IMR-90 (cell line): ENCODE data around the gene NAA15. TPM values are rescaled to one million over a fixed set of nuclear protein-coding genes. Genes with fewer than 3 reads are reported as not detected.

Experiments
- ATAC-seq: fragments of 200-7000 bp; cut with Tn5 transposase; 2 replicates; pipeline ENCODE4 v1.9.1; 2020; ENCODE audit warnings: low read depth, mild to moderate bottlenecking, moderate library complexity
- BruUV-seq: library from RNA; stranded (reverse); fragments of 400-500 nt; replicated peaks from 2 replicates; lab custom pipeline; 2021; lab: Mats Ljungman, UMichigan
- CTCF ChIA-PET: fragments of 300-600 bp; formaldehyde crosslinking; extraction: SDS; loops from one replicate; lab custom pipeline; 2021; ENCODE audit warnings: antibody characterized with exemption; lab: Yijun Ruan, JAX
- POLR2A ChIA-PET: fragments of 300-600 bp; sonication (Branson Sonifier 250); formaldehyde crosslinking; loops from one replicate; lab custom pipeline; 2022; ENCODE audit warnings: antibody characterized with exemption; ENCODE audit not compliant: unreplicated experiment; lab: Charles Lee
- DNase-seq: peaks from one replicate; pipeline ENCODE4 v3.0.0; 2013
- H2AFZ ChIP-seq: replicated peaks from 2 replicates; pipeline ENCODE3; 2013; ENCODE audit warnings: low read length, mild to moderate bottlenecking; ENCODE audit not compliant: poor library complexity
- H2AK5ac ChIP-seq: 2 replicates; pipeline ENCODE4 v1.6.1; 2013; ENCODE audit warnings: low read depth, low read length, inconsistent platforms
- H2AK9ac ChIP-seq: replicated peaks from 2 replicates; pipeline ENCODE3; 2013; ENCODE audit warnings: mild to moderate bottlenecking, low read depth, low read length, moderate library complexity; ENCODE audit not compliant: poor library complexity
- H2BK120ac ChIP-seq: 2 replicates; pipeline ENCODE4 v1.6.1; 2013; ENCODE audit warnings: low read depth, low read length, inconsistent platforms
- H2BK15ac ChIP-seq: 3 replicates; pipeline ENCODE4 v1.6.1; 2013; ENCODE audit warnings: low read depth, low read length, inconsistent platforms
- H2BK20ac ChIP-seq: 2 replicates; pipeline ENCODE4 v1.6.1; 2013; ENCODE audit warnings: low read depth, mild to moderate bottlenecking, inconsistent platforms, low read length, moderate library complexity
- H2BK5ac ChIP-seq: 2 replicates; pipeline ENCODE4 v1.6.1; 2013; ENCODE audit warnings: mild to moderate bottlenecking, low read depth, low read length, inconsistent platforms; ENCODE audit not compliant: poor library complexity, severe bottlenecking
- H3K14ac ChIP-seq: replicated peaks from 2 replicates; pipeline ENCODE4 v1.6.1; 2013; ENCODE audit warnings: low read depth, low read length, inconsistent platforms
- H3K18ac ChIP-seq: 2 replicates; pipeline ENCODE4 v1.6.1; 2013; ENCODE audit warnings: low read depth, low read length, control low read depth
- H3K23ac ChIP-seq: 2 replicates; pipeline ENCODE4 v1.6.1; 2013; ENCODE audit warnings: low read depth, low read length, inconsistent platforms
- H3K27ac ChIP-seq: 2 replicates; pipeline ENCODE4 v1.5.1; 2013; ENCODE audit warnings: mild to moderate bottlenecking, control low read depth, low read length; ENCODE audit not compliant: insufficient read depth
- H3K27me3 ChIP-seq: 2 replicates; pipeline ENCODE4 v1.6.1; 2013; ENCODE audit warnings: low read length; ENCODE audit not compliant: control insufficient read depth, insufficient read depth
- H3K36me3 ChIP-seq: 2 replicates; pipeline ENCODE4 v1.6.1; 2013; ENCODE audit warnings: low read length, mixed read lengths; ENCODE audit not compliant: control insufficient read depth, insufficient read depth
- H3K4ac ChIP-seq: 2 replicates; pipeline ENCODE4 v1.6.1; 2013; ENCODE audit warnings: low read depth, low read length, inconsistent platforms
- H3K4me1 ChIP-seq: 2 replicates; pipeline ENCODE4 v1.6.1; 2013; ENCODE audit warnings: low read length, mixed read lengths; ENCODE audit not compliant: control insufficient read depth, insufficient read depth
- H3K4me2 ChIP-seq: 2 replicates; pipeline ENCODE4 v1.6.1; 2013; ENCODE audit warnings: low read depth, mild to moderate bottlenecking, control low read depth, low read length, moderate library complexity
- H3K4me3 ChIP-seq: 2 replicates; pipeline ENCODE4 v1.5.1; 2013; ENCODE audit warnings: low read depth, mild to moderate bottlenecking, control low read depth, low read length, moderate library complexity; ENCODE audit not compliant: insufficient read depth
- H3K56ac ChIP-seq: 2 replicates; pipeline ENCODE4 v1.6.1; 2013; ENCODE audit warnings: low read length, inconsistent platforms; ENCODE audit not compliant: insufficient read depth; ENCODE audit errors: extremely low read depth
- H3K79me1 ChIP-seq, 2 experiments: 2 replicates each; pipeline ENCODE4 v1.6.1; 2013; ENCODE audit warnings: low read length in 2 of 2, inconsistent platforms in 1 of 2, low read depth in 1 of 2
- H3K9ac ChIP-seq: 2 replicates; pipeline ENCODE4 v1.6.1; 2013; ENCODE audit warnings: low read depth, low read length, control low read depth
- H3K9me1 ChIP-seq: 2 replicates; pipeline ENCODE4 v1.6.1; 2013; ENCODE audit warnings: low read length, inconsistent platforms; ENCODE audit not compliant: insufficient read depth
- H3K9me3 ChIP-seq: 2 replicates; pipeline ENCODE4 v1.6.1; 2013; ENCODE audit warnings: low read length; ENCODE audit not compliant: control insufficient read depth, insufficient read depth
- H4K20me1 ChIP-seq: 2 replicates; pipeline ENCODE4 v1.6.1; 2013; ENCODE audit warnings: low read length, inconsistent platforms; ENCODE audit not compliant: insufficient read depth
- H4K5ac ChIP-seq: 2 replicates; pipeline ENCODE4 v1.6.1; 2013; ENCODE audit warnings: mild to moderate bottlenecking, low read depth, low read length, control low read depth
- H4K8ac ChIP-seq, 2 experiments: 2 replicates each; pipeline ENCODE4 v1.6.1; 2013; ENCODE audit warnings: low read depth in 2 of 2, low read length in 2 of 2, control low read depth in 1 of 2, inconsistent platforms in 1 of 2
- H4K91ac ChIP-seq: 2 replicates; pipeline ENCODE4 v1.6.1; 2013; ENCODE audit warnings: low read depth, low read length, inconsistent platforms; ENCODE audit not compliant: insufficient read depth
- CTCF ChIP-seq: conservative IDR thresholded peaks from 2 replicates; pipeline ENCODE4 v1.5.1; 2012; ENCODE audit warnings: mild to moderate bottlenecking, low read depth, low read length, improper control_type of control experiment
- MAFK ChIP-seq: IDR thresholded peaks from 2 replicates; pipeline ENCODE4 v1.6.1; 2012; ENCODE audit warnings: low read depth, low read length, improper control_type of control experiment
- MXI1 ChIP-seq: IDR thresholded peaks from 2 replicates; pipeline ENCODE4 v1.6.1; 2012; ENCODE audit warnings: low read depth, mild to moderate bottlenecking, low read length, moderate library complexity, borderline replicate concordance
- WGBS, 2 experiments: methylation state at CpG; one replicate each; pipeline versions ENCODE4 v1.1.5 to v1.1.7; 2013; ENCODE audit warnings: missing lambda C conversion rate in 2 of 2; ENCODE audit not compliant: insufficient read length in 1 of 2; ENCODE audit errors: extremely low coverage in 2 of 2; 5-methylcytosine and 5-hydroxymethylcytosine counted together
- dilution Hi-C: fragments of 300-500 bp; cut with HindIII; formaldehyde crosslinking; loops from one replicate; pipeline ENCODE4 v1.14.3; 2018; ENCODE audit warnings: low sequenced_read_pairs; ENCODE audit not compliant: unreplicated experiment
- in situ Hi-C: fragments of 300-500 bp; cut with MboI; formaldehyde crosslinking; loops from 3 replicates; pipeline ENCODE4 v1.14.3; 2019; ENCODE audit warnings: low sequenced_read_pairs, inconsistent platforms, mixed read lengths
- intact Hi-C: fragments of 100-400 bp; cut with micrococcal nuclease; formaldehyde crosslinking; loops from 2 replicates; pipeline ENCODE4 v1.10.0; 2022
- polyA plus RNA-seq, 3 experiments: library from polyadenylated mRNA; depleted of rRNA; stranded (reverse); fragments of >200 nt; gene quantifications; 2 replicates each; pipeline ENCODE4 v1.2.3, GENCODE V29; 2012; ENCODE audit warnings: low replicate concordance in 1 of 3
- total RNA-seq: library from RNA; depleted of rRNA; stranded (reverse); fragments of >200 nt; gene quantifications from 2 replicates; pipeline ENCODE4 v1.2.3, GENCODE V29; 2012

The NAA15 gene
- total and polyA plus RNA-seq, 2 of the 4 experiments (the other 2 are of a cell fraction) = 11.0 to 43.4 TPM

GRCh38 chr4:139403462-139403861 lies 102.2 kb downstream of the NAA15 start:
- Histone ChIP-seq H2AK5ac (no peak overlapping the region), H4K20me1 (no peaks in the 10 kb centered on the region), H3K4me3 (no peak overlapping the region), H2AK9ac (no peak overlapping the region), H2BK120ac (no peak overlapping the region), H3K4me1 (no peaks in the 10 kb centered on the region), H3K27me3 (no peaks in the 10 kb centered on the region), H3K56ac (no peak overlapping the region), H3K9ac (no peak overlapping the region), H3K79me1 (no peaks in the 10 kb centered on the region), H3K18ac (no peak overlapping the region), H2BK15ac (no peak overlapping the region), H3K9me3 (no peaks in the 10 kb centered on the region), H4K5ac (no peak overlapping the region), H4K8ac (no peak overlapping the region), H2AFZ (no peak overlapping the region), H3K14ac (no peak overlapping the region), H2BK5ac (no peak overlapping the region), H3K4ac (no peak overlapping the region), H4K91ac (no peak overlapping the region), H3K36me3 (no peaks in the 10 kb centered on the region), H3K27ac (no peak overlapping the region), H3K4me2 (no peak overlapping the region), H3K23ac (no peak overlapping the region), H2BK20ac (no peak overlapping the region), H3K9me1 (peaks cover 2% of the 10 kb centered on the region; the same call in 1 of the 2 replicates)
- POLR2A ChIA-PET = no interaction called here
- no TSS peak for BruUV-seq
- ATAC-seq = no peak
- CTCF ChIA-PET = no interaction called here
- no CpG with 5 or more reads among the region's 3 CpGs for WGBS, 2 experiments
- no peak for TF ChIP-seq MXI1
- 0 out of 2 replicates have a peak, but pooled peaks have one; percentile 11 for TF ChIP-seq CTCF
- TF ChIP-seq MAFK = no peak
- dilution Hi-C loops = no loop called here
- in situ Hi-C loops = no loop called here
- DNase-seq = no peak
- intact Hi-C loops = no loop called here
